Measurements from ENCODE around the gene OXLD1.

DNA sequence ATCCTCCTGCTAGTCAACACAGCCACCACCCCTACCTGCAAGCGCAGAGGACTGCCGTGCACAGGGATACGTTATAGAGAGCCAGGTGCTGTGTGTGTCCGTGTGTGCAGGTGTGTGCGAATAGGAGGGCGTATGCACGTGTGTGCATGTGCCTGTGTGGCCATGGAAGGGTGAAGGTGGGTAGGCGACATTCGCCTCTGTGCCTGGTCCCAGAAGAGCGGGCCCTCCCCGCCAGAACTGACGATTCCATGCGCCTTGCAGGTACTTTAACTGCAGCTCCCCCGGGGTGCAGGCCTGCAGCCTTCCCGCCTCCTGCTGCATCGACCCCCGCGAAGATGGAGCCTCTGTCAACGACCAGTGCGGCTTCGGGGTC lies 18.8 kb downstream of the OXLD1 start:
- TF ChIP-seq BHLHE40 (IDR thresholded peaks at IDR 0.05; ENCODE audit: borderline replicate concordance) = no peak
- no peak for TF ChIP-seq SUZ12 (IDR thresholded peaks at IDR 0.05)
- no peak for TF ChIP-seq L3MBTL2 (conservative IDR thresholded peaks at IDR 0.05)
- no peak for TF ChIP-seq FOXK2 (IDR thresholded peaks at IDR 0.05)
- TF ChIP-seq TARDBP (IDR thresholded peaks at IDR 0.05) = no peak

Data from HEK293T (cell line).